ENCODE results near the gene ADAMTSL1.

ADAMTSL1 gene

GRCh38 chr9:18564018-18564880 lies 90.3 kb downstream of the ADAMTSL1 start:
- no peak for TF ChIP-seq CTCF (IDR thresholded peaks at IDR 0.05; ENCODE audit: low read depth, low read length)
- Histone ChIP-seq H3K36me3 (no peaks in the 10 kb centered on the region), H3K4me3 (ENCODE audit: low read depth, low read length) (no peak overlapping the region), H3K27me3 (ENCODE audit: insufficient read depth, low read depth, severe bottlenecking) (no peaks in the 10 kb centered on the region), H3K27ac (no peak overlapping the region), H3K9me3 (ENCODE audit: severe bottlenecking) (no peaks in the 10 kb centered on the region)
- DNase-seq = no peak

GRCh38 chr9:18566121-18566520 lies 92.2 kb downstream of the ADAMTSL1 start:
- DNase-seq = no peak
- Histone ChIP-seq H3K27ac (no peak overlapping the region), H3K4me3 (ENCODE audit: low read depth, low read length) (no peak overlapping the region), H3K27me3 (ENCODE audit: insufficient read depth, low read depth, severe bottlenecking) (no peaks in the 10 kb centered on the region), H3K9me3 (ENCODE audit: severe bottlenecking) (no peaks in the 10 kb centered on the region), H3K36me3 (no peaks in the 10 kb centered on the region)
- TF ChIP-seq CTCF (IDR thresholded peaks at IDR 0.05; ENCODE audit: low read depth, low read length) = no peak

GRCh38 chr9:18568973-18569372 lies 95.0 kb downstream of the ADAMTSL1 start:
- H3K27me3 ChIP-seq (ENCODE audit: insufficient read depth, low read depth, severe bottlenecking) = no peaks in the 10 kb centered on the region
- no peaks in the 10 kb centered on the region for H3K9me3 ChIP-seq (ENCODE audit: severe bottlenecking)
- no peak for DNase-seq
- no peak for TF ChIP-seq CTCF (IDR thresholded peaks at IDR 0.05; ENCODE audit: low read depth, low read length)
- H3K27ac ChIP-seq = no peak overlapping the region
- H3K4me3 ChIP-seq (ENCODE audit: low read depth, low read length) = no peak overlapping the region
- no peaks in the 10 kb centered on the region for H3K36me3 ChIP-seq

- H3K4me3 ChIP-seq (ENCODE audit: low read depth, low read length) = no peak overlapping the region
Observed at GRCh38 chr9:18569941-18570630, 96.1 kb downstream of the ADAMTSL1 start.

GRCh38 chr9:18573021-18573556 lies 99.1 kb downstream of the ADAMTSL1 start:
- H3K4me3 ChIP-seq (ENCODE audit: low read depth, low read length) = no peak overlapping the region
- no peaks in the 10 kb centered on the region for H3K27me3 ChIP-seq (ENCODE audit: insufficient read depth, low read depth, severe bottlenecking)
- DNase-seq = no peak
- no peak overlapping the region for H3K27ac ChIP-seq
- no peaks in the 10 kb centered on the region for H3K9me3 ChIP-seq (ENCODE audit: severe bottlenecking)
- no peak for TF ChIP-seq CTCF (IDR thresholded peaks at IDR 0.05; ENCODE audit: low read depth, low read length)
- H3K36me3 ChIP-seq = no peaks in the 10 kb centered on the region

More at GRCh38 chr9:18569941-18570630, 96.1 kb downstream of the ADAMTSL1 start:
- DNase-seq = no peak
- H3K9me3 ChIP-seq (ENCODE audit: severe bottlenecking) = no peaks in the 10 kb centered on the region
- H3K36me3 ChIP-seq = no peaks in the 10 kb centered on the region
- no peaks in the 10 kb centered on the region for H3K27me3 ChIP-seq (ENCODE audit: insufficient read depth, low read depth, severe bottlenecking)
- no peak for TF ChIP-seq CTCF (IDR thresholded peaks at IDR 0.05; ENCODE audit: low read depth, low read length)
- no peak overlapping the region for H3K27ac ChIP-seq
